GM18502 (cell line): Measurements from ENCODE around the gene TMC7.
"Not testable (repeated sequence)": the region's sequence is repeated elsewhere in the genome, so short reads cannot be mapped to it uniquely, and the experiment has no call there.

ENCODE experiments used
- ATAC-seq: cut with Tn5 transposase; IDR thresholded peaks from one replicate; pipeline ENCODE4 v1.9.1; 2021; ENCODE audit warnings: mild to moderate bottlenecking; ENCODE audit not compliant: unreplicated experiment, poor library complexity

The TMC7 gene

GRCh38 chr16:18975109-18975508 lies 8.6 kb upstream of the TMC7 start:
- no peak for ATAC-seq

GRCh38 chr16:18979936-18980335 lies 3.8 kb upstream of the TMC7 start:
- ATAC-seq, result no peak

- no peak for ATAC-seq
These were observed 786 bp downstream of the TMC7 start for GRCh38 chr16:18984435-18985005.

GRCh38 chr16:18985256-18985655 lies 1.5 kb downstream of the TMC7 start:
- ATAC-seq, result not testable (repeated sequence)

GRCh38 chr16:18991731-18992130 lies 8.0 kb downstream of the TMC7 start:
- not testable (repeated sequence) for ATAC-seq

GRCh38 chr16:18993531-18993930 lies 9.8 kb downstream of the TMC7 start:
- ATAC-seq, result not testable (repeated sequence)

- ATAC-seq, result not testable (repeated sequence)
These were observed 10.4 kb downstream of the TMC7 start for GRCh38 chr16:18994181-18994580.

GRCh38 chr16:18995406-18995805 lies 11.7 kb downstream of the TMC7 start:
- not testable (repeated sequence) for ATAC-seq

GRCh38 chr16:18996536-18996935 lies 12.8 kb downstream of the TMC7 start:
- ATAC-seq, result not testable (repeated sequence)

GRCh38 chr16:18997001-18997400 lies 13.3 kb downstream of the TMC7 start:
- ATAC-seq, result not testable (repeated sequence)

- no peak for ATAC-seq
These were observed 15.3 kb downstream of the TMC7 start for GRCh38 chr16:18999045-18999393.

- ATAC-seq, result no peak
These were observed 18.1 kb downstream of the TMC7 start for GRCh38 chr16:19001788-19002187.

- no peak for ATAC-seq
These were observed 20.2 kb downstream of the TMC7 start for GRCh38 chr16:19003935-19004334.

GRCh38 chr16:19005561-19006445 lies 22.1 kb downstream of the TMC7 start:
- ATAC-seq, result no peak

- ATAC-seq, result no peak
These were observed 22.9 kb downstream of the TMC7 start for GRCh38 chr16:19006446-19007315.

- no peak for ATAC-seq
These were observed 24.8 kb downstream of the TMC7 start for GRCh38 chr16:19008245-19009169.

GRCh38 chr16:19011169-19011731 lies 27.5 kb downstream of the TMC7 start:
- no peak for ATAC-seq

- no peak for ATAC-seq
These were observed 30.7 kb downstream of the TMC7 start for GRCh38 chr16:19014461-19014860.

GRCh38 chr16:19017179-19017578 lies 33.4 kb downstream of the TMC7 start:
- ATAC-seq, result no peak

GRCh38 chr16:19020689-19021088 lies 37.0 kb downstream of the TMC7 start:
- no peak for ATAC-seq
